CD4-positive, alpha-beta T cell treated with Interleukin-17A for 1 hour (primary cell): ENCODE measurements around the gene RTBDN.

Experiments used
- DNase-seq: peaks from one replicate; pipeline ENCODE4 v3.0.0-alpha.2; 2020

RTBDN gene

DNA sequence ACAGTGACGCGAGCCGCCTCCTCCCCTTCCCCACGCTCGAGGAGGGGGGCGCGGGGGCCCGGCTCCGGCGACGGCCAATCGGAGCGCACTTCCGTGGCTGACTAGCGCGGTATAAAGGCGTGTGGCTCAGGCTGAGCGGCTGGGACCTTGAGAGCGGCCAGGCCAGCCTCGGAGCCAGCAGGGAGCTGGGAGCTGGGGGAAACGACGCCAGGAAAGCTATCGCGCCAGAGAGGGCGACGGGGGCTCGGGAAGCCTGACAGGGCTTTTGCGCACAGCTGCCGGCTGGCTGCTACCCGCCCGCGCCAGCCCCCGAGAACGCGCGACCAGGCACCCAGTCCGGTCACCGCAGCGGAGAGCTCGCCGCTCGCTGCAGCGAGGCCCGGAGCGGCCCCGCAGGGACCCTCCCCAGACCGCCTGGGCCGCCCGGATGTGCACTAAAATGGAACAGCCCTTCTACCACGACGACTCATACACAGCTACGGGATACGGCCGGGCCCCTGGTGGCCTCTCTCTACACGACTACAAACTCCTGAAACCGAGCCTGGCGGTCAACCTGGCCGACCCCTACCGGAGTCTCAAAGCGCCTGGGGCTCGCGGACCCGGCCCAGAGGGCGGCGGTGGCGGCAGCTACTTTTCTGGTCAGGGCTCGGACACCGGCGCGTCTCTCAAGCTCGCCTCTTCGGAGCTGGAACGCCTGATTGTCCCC, 42.9 kb downstream of the RTBDN start, which contains the start of gene JUNB:
Gene JUNB (plus strand): TSS at position 142 of the 706 bp plus-strand sequence. CDS start 286 bp downstream, at position 428.
- DNase-seq: peak; percentile 99

DNA sequence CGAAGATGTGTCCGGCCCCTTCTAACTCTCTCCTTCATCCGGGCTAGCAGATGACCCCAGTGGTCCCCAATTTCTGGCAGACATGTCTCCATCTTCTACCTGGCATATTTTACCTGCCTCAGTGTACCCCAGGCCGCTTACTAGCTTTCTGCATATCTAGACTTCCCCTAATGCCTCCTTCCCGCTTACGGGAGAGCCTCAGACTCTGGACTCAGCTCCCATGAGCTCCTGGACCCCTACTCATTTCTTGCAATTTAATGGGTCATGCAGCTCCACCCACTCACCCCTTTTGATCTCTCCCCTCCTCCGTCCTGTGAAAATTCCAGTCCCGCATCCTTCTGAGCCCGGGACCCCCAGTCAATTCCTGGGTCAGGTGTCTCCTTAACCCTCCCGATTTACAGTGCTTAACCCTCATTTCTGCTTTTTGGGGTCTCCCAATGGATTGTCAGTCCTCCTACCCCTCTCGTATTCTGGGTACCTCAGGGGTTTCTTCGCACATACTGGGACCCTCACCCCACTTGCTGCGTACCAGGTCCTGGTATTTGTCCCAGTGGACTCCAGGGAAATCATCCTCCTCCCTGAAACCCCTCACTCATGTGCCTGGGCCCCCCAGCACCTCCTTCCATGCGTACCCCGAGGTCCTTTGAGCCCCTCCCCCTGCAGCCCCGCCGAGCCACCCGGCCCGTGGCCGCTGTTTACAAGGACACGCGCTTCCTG, 43.6 kb downstream of the RTBDN start:
- DNase-seq: no peak

DNA sequence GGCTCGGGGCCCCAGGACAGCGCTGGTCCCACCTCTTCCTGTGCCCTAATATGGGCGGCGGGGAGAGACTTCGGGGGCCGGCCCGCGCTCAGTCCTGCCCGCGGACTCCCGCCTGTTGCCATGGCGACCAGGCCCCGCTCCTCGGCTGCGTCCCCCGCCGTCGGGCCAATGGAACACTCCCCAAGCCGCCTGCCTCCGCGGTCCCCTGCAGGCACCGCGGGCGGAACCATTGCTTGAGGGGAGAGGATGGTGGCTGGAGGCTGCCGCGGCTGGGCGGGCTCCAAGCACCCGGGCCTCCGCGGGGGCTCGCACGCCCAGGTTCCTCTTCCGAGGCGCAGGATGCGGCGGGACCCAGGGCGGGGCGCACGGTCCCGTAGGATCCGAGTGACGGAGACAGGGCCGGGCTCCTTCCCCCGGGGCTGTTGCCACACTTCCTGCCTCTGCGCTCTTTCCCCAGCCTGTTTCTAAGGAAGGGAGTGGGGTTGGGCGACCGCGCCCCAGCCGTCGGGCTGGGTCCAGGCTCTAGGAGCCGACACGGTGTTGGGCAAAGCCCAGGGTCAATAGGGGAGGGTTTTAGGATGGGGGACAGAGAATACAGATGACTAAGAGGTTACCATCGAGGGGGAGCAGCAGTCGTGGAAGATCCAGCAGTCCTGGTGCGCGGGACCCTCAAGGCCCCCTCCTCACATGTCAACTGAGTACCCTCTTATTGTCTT, 44.3 kb downstream of the RTBDN start:
- peak; percentile 97 for DNase-seq

DNA sequence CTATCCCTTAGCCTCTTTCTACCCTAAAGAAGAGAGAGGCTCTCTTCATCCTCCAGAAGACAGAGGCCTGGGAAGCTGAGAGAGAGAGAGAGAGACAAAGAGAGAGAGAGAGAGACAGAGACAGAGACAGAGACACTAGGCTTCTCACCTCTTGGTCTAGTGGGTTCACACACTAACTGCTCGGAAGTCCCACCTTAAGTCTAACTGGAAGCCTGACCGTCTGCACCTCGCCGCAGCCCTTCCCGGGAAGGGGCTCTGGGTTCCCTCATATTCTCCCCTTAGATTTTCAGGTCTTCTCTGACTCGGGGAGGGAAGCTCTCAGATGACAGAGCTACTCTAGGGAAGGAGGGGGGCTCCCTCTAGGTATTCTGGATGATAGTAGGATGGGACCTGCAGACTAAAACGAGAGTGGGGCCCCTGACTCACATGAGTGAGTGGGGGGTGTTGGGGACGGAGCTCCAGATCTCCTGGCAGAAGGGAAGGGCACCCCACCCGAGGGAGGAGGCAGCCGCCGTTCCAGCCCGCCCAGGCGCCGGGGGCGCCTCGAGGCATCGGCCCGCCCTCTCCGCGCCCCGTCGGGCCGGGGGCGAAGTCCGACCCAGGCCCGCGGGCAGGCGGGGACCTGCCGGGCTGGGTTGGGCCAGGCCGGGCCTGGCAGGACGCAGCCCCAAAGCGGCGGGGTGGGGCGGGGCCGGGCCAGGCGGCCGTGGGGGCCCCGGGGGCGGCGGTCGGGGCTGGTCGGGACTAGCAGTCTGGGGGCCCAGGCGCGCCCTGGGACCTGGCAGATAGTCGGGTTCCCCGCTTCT, 45.1 kb downstream of the RTBDN start:
- no peak for DNase-seq

DNA sequence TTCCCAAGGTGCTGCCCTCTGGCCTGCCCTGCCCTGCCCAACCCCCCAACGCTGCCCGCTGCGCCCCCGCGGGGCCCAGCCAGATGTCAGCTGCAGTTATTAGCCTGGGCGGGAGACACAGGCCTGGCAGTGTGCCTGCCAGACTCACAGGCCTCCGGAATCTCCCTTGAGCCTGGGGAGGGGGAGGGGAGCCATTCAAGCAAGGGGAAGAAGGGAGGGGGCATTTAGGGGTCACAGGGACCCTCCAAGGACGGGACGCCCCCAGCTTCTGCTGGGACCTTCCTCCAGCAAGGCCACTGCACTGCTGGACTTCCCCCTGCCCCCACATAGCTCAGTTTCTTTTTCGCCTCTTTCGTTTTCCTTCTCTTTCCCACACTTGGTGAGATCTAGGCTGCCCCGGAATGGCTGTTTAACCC, 45.7 kb downstream of the RTBDN start:
- DNase-seq: peak; percentile 84

DNA sequence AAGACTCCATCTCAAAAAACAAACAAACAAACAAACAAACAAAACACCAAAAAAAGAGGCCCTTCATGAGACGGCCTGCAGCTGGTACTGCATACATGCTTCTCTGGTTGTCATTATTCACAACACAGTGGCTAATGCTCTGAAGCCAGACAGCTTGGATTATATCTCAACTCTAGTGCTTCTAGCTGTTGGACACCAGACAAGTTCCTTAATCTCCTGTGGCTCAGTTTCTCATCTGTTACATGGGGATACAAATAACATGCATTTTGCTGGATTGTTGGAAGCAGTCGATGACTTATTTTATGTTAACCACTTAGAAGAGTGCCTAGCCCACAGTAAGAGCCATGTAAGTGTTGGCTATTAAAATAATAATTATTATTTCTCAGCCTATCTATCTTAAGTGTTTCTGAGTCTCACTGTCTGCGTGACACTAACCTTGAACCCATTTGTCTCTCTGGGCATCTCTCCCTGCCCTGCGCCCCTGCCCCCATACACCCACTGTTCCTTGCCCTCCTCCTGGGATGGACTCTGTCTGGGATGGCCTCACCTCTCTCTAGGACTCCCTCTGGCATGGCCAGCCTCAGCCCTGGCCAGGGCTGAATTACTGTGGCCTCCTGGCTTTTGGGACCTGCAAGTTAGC, 46.2 kb downstream of the RTBDN start:
- DNase-seq: no peak

DNA sequence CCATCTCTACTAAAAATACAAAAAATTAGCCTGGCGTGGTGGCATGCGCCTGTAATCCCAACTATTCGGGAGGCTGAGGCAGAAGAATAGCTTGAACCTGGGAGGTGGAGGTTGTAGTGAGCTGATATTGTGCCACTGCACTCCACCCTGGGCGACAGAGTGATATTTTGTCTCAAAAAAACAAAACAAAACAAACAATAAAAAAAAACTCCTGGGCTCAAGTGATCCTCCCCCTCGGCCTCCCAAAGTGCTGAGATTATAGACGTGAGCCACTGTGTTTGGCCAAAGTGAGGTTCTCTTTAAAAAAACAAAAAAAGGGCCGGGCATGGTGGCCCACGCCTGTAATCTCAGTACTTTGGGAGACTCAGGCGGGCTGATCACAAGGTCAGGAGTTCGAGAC, 46.9 kb downstream of the RTBDN start:
- no peak for DNase-seq

DNA sequence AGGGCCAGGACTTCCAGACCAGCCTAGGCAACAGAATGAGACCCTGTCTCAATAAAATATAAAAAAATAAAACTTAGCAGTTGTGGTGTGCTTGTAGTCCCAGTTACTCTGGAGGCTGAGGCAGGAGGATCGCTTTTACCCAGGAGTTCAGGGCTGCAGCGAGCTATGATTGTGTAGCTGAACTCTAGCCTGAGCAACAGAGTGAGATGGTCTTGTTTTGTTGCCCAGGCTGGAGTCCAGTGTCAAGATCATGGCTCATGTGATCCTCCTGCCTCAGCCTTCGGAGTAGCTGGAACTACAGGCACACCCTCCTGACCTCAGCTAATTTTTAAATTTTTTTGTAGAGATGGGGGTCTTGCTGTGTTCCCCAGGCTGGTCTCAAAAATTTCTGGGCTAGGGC, 47.4 kb downstream of the RTBDN start:
- DNase-seq: no peak

DNA sequence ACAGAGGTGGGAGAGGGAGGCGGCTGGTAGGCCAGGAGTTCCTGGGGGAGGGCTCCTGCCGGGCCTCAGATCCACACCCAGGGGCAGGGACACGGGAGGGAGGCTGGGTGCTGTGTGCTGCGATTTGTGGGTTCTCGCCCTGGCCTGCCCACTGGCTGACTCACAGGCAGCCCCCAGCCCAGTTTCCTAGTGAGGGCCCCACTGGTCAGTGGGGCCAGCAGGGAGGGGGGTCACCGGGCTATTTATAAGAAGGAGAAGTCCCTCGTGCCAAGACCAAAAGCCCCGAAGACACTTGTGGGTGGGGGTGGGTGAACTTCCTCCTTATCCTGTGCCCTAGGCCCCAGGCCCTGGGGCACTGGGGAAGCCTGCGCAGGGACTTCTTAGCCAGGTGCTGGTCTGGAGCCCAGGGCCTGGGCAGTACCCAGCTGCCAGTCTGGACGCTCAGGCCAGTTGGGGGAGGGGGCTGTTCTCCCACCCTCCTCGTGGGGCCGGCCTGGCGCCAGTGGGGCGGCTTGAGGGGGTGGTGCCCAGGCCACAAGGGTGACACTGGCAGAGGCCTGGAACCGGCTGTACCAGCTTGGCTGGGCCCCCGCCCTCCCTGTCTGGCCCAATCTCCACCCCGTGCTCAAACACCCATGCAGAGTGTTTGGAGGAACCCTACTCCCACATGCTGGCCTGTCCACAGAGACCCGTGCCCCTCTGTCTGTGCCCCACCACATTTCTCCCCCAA, 48.1 kb downstream of the RTBDN start:
- DNase-seq: peak; percentile 52

DNA sequence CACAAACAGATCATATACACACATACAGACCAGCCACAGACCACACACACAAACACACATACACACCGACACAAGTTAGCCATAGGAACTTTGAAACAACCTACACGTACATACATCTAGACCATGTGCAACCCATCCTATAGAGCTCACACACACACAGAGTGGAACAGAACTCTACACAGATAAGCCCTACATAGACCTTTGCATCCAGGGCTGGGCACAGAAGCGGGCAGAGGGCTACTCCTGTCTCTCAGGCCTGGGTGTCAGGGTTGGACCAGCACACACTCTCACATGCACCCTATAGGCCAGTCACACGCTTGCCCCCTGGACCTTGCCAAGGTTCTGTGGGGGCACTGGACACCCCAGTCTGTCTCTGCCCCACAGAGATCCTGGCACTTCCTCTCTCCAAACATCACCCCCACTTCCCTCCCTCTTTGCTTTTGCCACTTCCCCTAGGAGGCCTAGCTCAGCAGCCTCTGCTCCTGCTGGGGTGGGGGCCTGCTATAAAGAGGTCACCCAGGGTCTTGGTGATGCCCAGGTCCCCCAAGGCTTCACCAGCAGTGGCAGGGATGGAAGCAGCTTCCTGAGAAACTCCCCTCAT, 48.8 kb downstream of the RTBDN start:
- no peak for DNase-seq

DNA sequence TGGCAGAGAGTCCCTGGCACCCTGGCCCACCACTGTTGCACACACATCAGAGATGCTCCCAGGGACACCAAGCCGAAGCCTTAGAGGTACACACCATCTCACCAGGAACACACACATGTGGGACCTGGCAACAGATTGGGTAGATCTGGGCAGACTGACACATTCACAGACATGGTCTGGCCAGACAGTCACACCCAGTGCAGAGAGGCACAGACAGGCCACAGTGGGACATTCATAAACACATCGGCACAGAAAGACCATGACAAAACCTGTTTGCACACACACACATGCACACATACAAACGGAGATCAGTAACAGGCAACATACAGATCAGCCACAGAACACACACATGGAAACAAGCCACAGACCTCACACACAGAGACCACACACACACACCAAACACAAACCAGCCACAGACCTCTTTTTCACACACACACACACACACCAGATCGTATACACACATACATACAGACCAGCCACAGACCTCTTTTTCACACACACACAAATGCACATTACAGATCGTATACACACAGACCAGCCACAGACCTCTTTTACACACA, 49.4 kb downstream of the RTBDN start:
- DNase-seq: peak; percentile 85

DNA sequence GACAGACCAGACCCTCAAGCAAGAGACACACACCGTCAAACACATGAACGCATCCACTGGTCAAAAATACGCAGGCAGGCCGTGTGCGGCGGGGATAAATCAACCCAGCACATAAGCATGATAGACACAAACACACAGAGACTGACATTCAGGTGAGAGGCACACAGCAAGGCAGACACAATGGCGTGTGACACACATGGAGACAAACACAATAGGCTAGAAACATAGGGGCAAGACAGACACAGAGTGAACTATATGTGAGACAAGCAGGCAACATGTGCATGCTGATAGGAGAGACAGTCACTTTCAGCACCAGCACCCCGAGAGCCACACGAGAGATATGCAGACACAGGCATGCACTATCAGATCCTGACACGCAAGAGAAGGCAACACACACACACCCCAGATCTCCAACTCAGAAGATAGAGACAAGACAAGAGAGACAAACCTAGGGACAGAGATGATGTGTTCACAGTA, 49.9 kb downstream of the RTBDN start:
- DNase-seq: peak; percentile 50

DNA sequence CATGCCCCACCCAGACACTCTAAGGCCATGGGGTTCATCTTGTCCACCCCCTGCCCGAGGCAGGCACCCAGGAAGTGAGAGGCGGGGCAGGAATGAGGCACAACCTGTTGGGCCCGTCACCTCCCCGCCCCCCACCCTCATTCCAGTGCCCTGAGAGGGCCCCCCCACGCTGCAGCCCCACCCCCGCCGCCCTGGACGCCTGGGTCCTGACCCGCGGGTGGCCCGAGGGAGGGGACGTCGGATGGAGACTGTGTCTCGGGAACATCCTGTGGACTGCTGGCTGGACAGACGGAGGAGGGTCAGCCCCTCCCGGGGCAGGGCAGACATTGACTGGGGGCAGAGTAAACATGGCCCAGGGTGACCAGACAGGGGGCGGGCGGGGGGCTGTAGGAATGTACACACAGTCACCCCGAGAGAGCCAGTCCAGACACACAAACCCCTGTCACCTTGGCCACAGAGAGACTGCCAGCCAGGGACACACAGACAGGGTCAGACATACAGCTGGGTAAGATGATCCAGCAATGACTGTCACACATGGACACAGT, 50.5 kb downstream of the RTBDN start:
- peak; percentile 51 for DNase-seq

DNA sequence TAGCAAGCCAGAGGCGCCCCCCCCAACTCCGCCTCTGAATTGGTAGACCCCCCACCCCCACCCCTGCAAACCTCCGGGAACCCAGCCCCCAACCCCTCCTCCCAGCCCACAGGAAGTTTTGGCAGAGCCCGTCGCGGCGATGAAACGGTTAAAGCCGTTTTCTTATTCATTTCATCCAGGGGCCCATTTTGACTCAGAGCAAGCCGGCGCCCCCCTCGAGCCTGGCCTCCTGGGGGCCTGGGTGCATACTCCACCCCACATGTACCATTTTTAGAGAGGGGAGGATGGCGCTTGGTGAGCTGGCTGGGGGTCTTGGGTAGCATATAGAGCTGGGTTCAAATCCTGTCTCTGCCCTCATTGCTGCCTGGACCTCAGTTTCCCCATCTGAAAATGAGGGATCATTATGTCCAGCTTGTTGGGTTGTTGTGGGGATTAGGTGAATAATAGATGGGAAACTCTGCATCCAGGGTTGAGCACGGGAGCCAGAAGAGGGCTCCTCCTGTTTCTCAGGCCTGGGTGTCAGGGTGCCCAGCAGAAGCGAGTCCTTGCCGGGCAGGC, 51.0 kb downstream of the RTBDN start:
- DNase-seq: no peak

DNA sequence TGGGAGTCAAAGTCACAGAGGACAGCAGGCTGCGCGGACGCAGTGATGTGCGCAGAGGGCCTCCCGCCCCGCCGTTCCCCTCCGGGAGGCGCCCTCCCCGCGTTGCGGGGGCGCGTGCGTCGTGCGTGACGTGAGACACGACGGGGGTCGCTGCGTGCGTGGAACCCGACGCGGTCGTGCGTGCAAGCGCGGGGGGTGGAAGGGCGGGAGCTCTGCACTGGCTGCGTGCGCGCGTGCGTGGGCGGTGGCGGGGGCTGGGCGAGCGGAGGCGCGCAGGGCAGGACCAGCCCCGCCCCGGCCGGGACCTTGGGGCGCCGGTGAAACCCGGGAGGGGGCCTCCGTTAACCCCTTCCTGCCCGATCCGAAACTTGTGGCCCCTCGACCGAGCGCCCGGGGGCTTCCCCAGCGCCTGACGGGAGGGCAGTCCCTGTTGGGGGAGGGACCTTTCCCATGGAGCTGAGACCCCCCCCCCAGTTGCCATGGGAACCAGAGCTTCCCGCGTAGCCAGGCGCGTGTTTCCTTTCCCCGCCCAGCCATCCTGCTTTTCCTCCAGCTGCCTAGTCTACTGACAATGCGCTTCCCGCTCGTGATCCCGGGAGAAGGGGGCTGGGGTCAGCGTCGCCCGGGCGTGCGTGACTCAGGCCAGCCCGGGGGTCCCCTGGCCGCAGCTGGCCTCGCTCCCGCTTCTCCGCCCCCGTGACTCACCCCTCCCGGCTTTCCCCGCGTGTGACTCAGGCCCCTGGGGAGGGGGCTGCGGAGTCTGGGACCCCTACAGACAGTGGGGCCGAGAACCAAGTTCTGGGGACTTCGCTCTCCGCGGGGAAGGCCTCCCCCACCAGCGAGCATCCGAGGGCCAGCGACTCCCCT, 51.7 kb downstream of the RTBDN start:
- peak; percentile 94 for DNase-seq

DNA sequence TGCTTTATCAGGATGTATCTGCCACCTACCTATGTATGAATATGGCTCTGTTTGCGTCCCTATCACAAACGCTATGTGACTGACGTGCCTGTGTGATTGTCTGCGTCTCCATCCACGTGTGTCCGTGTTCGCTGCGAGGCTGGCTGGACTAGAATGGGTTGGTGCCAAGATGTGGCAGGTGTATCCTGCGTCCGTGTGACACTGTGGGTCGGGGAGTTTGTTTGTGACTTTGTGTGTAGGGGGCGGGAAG, 52.3 kb downstream of the RTBDN start:
- DNase-seq: no peak

DNA sequence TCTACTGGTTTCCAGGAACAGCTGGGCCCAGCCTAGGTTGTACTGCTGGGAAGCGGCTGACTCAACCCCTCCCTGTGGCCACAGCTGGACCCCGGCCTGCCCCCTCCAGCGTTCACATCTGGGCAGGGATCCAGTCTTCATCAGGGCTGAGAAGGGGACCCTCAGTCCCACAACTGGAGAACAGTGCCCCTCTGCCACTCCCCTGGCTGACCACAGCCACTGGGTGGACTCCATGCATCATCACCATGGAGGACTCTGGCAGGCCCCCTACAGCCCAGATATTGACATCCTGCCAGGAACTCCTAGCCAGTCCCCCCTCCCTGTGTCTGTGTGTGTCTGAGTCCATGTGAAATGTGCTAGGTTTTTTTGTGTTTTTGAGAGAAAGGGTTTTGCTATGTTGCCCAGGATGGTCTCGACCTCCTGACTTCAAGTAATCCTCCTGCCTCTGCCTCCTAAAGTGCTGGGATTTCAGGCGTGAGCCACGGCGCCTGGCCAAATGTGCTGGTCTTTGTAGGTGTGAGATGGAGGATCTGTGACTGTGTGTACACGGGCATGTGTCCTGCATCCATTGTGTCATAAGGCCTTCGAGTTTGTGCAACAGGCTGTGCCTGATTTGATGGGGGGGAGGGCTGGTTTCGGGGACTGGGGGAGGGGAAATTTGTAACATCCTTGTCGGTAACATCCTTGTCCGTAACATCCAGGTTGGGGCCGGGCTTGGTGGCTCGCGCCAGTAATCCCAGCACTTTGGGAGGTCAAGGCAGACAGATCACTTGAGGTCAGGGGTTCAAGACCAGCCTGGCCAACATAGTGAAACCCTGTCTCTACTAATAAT, 55.0 kb downstream of the RTBDN start:
- no peak for DNase-seq

DNA sequence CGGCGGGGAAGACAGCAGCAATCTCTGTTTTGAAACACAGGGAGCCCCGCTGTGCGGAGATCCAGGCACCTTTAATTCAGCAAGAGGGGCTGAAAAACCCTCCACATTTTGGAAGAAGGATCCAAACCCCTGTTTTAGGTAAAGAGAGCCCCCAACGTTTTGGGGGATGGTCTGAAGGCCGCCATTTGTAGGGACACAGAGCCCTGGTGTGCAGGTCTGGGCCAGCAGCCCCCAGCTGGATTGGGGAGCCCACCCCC, 55.5 kb downstream of the RTBDN start:
- no peak for DNase-seq
